Activated T-helper 2 cell treated with anti-CD3 and anti-CD28 coated beads, Interferon-gamma antibody, Interleukin-2, Interleukin-4, amounts not matched to agents 10 μg/mL and 5 μg/mL and 100 μg/mL, durations not matched to agents 14 hours and 24 hours and 36 hours (primary cell): ENCODE measurements around the gene TFIP11. TPM values are rescaled to one million over a fixed set of nuclear protein-coding genes. Genes with fewer than 3 reads are reported as not detected.
"Not testable (repeated sequence)": the region's sequence is repeated elsewhere in the genome, so short reads cannot be mapped to it uniquely, and the experiment has no call there.

Experiments used
- DNase-seq: peaks from one replicate; pipeline ENCODE4 v3.0.0; 2021; ENCODE audit warnings: low spot score
- H3K27ac Mint-ChIP-seq: one replicate; pipeline ENCODE4 v1.8.0; 2021; ENCODE audit warnings: mixed read lengths
- H3K27me3 Mint-ChIP-seq: one replicate; pipeline ENCODE4 v1.8.0; 2021; ENCODE audit warnings: low read depth, mixed read lengths
- H3K36me3 Mint-ChIP-seq: one replicate; pipeline ENCODE4 v1.8.0; 2021; ENCODE audit warnings: low read depth, mixed read lengths
- H3K4me1 Mint-ChIP-seq: one replicate; pipeline ENCODE4 v1.8.0; 2021; ENCODE audit warnings: low read depth, mixed read lengths
- H3K4me3 Mint-ChIP-seq: one replicate; pipeline ENCODE4 v1.8.0; 2021; ENCODE audit warnings: low read depth, mild to moderate bottlenecking, moderate library complexity, mixed read lengths
- H3K9me3 Mint-ChIP-seq: one replicate; pipeline ENCODE4 v1.8.0; 2021; ENCODE audit warnings: mixed read lengths
- intact Hi-C: fragments of 100-400 bp; cut with micrococcal nuclease; formaldehyde crosslinking; loops from one replicate; pipeline ENCODE4 v1.15.1; 2023
- total RNA-seq: library from RNA; stranded (reverse); gene quantifications from 2 replicates; pipeline ENCODE4 v1.2.3, GENCODE V29; 2022

Gene TFIP11
- total RNA-seq, 1 donor from 2014 or later: 49.7 TPM

GRCh38 chr22:26535603-26535908, 23.3 kb upstream of the TFIP11 start:
- Mint-ChIP-seq H3K27me3 (no peaks in the 10 kb centered on the region), H3K9me3 (no peaks in the 10 kb centered on the region), H3K4me3 (no peak overlapping the region), H3K4me1 (peaks cover 10% of the 10 kb centered on the region), H3K36me3 (peaks cover 28% of the 10 kb centered on the region), H3K27ac (no peak overlapping the region)
- DNase-seq: no peak
- intact Hi-C loops: no loop called here

- no peak for DNase-seq
- intact Hi-C loops: no loop called here
- Mint-ChIP-seq H3K36me3 (peaks cover 25% of the 10 kb centered on the region), H3K27ac (peak overlapping the region; percentile 17), H3K9me3 (no peaks in the 10 kb centered on the region), H3K27me3 (no peaks in the 10 kb centered on the region), H3K4me3 (no peak overlapping the region), H3K4me1 (peaks cover 10% of the 10 kb centered on the region)
These were observed 22.8 kb upstream of the TFIP11 start for GRCh38 chr22:26534874-26535602.

GRCh38 chr22:26534171-26534855, 22.0 kb upstream of the TFIP11 start:
- H3K36me3 Mint-ChIP-seq: peaks cover 25% of the 10 kb centered on the region
- intact Hi-C loops: no loop called here

GRCh38 chr22:26529345-26529744, 17.1 kb upstream of the TFIP11 start:
- intact Hi-C loops: no loop called here
- no peak overlapping the region for H3K4me3 Mint-ChIP-seq
- peaks cover 6% of the 10 kb centered on the region for H3K4me1 Mint-ChIP-seq
- no peaks in the 10 kb centered on the region for H3K9me3 Mint-ChIP-seq
- no peaks in the 10 kb centered on the region for H3K27me3 Mint-ChIP-seq
- no peak for DNase-seq
- H3K27ac Mint-ChIP-seq: no peak overlapping the region
- H3K36me3 Mint-ChIP-seq: peaks cover 23% of the 10 kb centered on the region

More at GRCh38 chr22:26534171-26534855, 22.0 kb upstream of the TFIP11 start:
- H3K4me3 Mint-ChIP-seq: no peak overlapping the region
- H3K27ac Mint-ChIP-seq: no peak overlapping the region
- H3K4me1 Mint-ChIP-seq: peaks cover 10% of the 10 kb centered on the region
- no peaks in the 10 kb centered on the region for H3K27me3 Mint-ChIP-seq
- no peak for DNase-seq
- no peaks in the 10 kb centered on the region for H3K9me3 Mint-ChIP-seq

GRCh38 chr22:26528518-26528917, 16.2 kb upstream of the TFIP11 start:
- intact Hi-C loops, H3K9me3 Mint-ChIP-seq, H3K4me1 Mint-ChIP-seq, H3K27me3 Mint-ChIP-seq, H3K27ac Mint-ChIP-seq, H3K4me3 Mint-ChIP-seq, DNase-seq: not testable (repeated sequence)
- peaks cover 23% of the 10 kb centered on the region for H3K36me3 Mint-ChIP-seq

- H3K36me3 Mint-ChIP-seq: peaks cover 23% of the 10 kb centered on the region
- no peaks in the 10 kb centered on the region for H3K9me3 Mint-ChIP-seq
- H3K27ac Mint-ChIP-seq: no peak overlapping the region
- peaks cover 6% of the 10 kb centered on the region for H3K4me1 Mint-ChIP-seq
- no peak for DNase-seq
- no peak overlapping the region for H3K4me3 Mint-ChIP-seq
- intact Hi-C loops: no loop called here
- no peaks in the 10 kb centered on the region for H3K27me3 Mint-ChIP-seq
These were observed 15.5 kb upstream of the TFIP11 start for GRCh38 chr22:26527574-26528465.

- intact Hi-C loops: no loop called here
- H3K27ac Mint-ChIP-seq: no peak overlapping the region
These were observed 14.9 kb upstream of the TFIP11 start for GRCh38 chr22:26527167-26527566.

GRCh38 chr22:26525946-26526564, 13.8 kb upstream of the TFIP11 start:
- intact Hi-C loops: no loop called here
- no peaks in the 10 kb centered on the region for H3K27me3 Mint-ChIP-seq
- DNase-seq: no peak
- no peaks in the 10 kb centered on the region for H3K9me3 Mint-ChIP-seq
- H3K4me3 Mint-ChIP-seq: no peak overlapping the region
- H3K4me1 Mint-ChIP-seq: no peaks in the 10 kb centered on the region
- peaks cover 8% of the 10 kb centered on the region for H3K36me3 Mint-ChIP-seq
- no peak overlapping the region for H3K27ac Mint-ChIP-seq

More at GRCh38 chr22:26527167-26527566, 14.9 kb upstream of the TFIP11 start:
- Mint-ChIP-seq H3K4me1 (no peaks in the 10 kb centered on the region), H3K9me3 (no peaks in the 10 kb centered on the region), H3K4me3 (no peak overlapping the region), H3K36me3 (peaks cover 17% of the 10 kb centered on the region), H3K27me3 (no peaks in the 10 kb centered on the region)
- no peak for DNase-seq

GRCh38 chr22:26524870-26525269, 12.6 kb upstream of the TFIP11 start:
- no peak for DNase-seq
- Mint-ChIP-seq H3K36me3 (peaks cover 7% of the 10 kb centered on the region), H3K27me3 (no peaks in the 10 kb centered on the region), H3K4me3 (no peak overlapping the region), H3K27ac (no peak overlapping the region), H3K4me1 (no peaks in the 10 kb centered on the region), H3K9me3 (no peaks in the 10 kb centered on the region)
- intact Hi-C loops: no loop called here

- H3K4me3 Mint-ChIP-seq: no peak overlapping the region
- no peak for DNase-seq
- peaks cover 4% of the 10 kb centered on the region for H3K36me3 Mint-ChIP-seq
- intact Hi-C loops: no loop called here
- no peak overlapping the region for H3K27ac Mint-ChIP-seq
- H3K4me1 Mint-ChIP-seq: no peaks in the 10 kb centered on the region
- no peaks in the 10 kb centered on the region for H3K27me3 Mint-ChIP-seq
- no peaks in the 10 kb centered on the region for H3K9me3 Mint-ChIP-seq
These were observed 10.3 kb upstream of the TFIP11 start for GRCh38 chr22:26522592-26522991.

- Mint-ChIP-seq H3K4me3 (no peak overlapping the region), H3K27me3 (no peaks in the 10 kb centered on the region), H3K9me3 (no peaks in the 10 kb centered on the region), H3K36me3 (peaks cover 3% of the 10 kb centered on the region), H3K4me1 (no peaks in the 10 kb centered on the region), H3K27ac (no peak overlapping the region)
- intact Hi-C loops: no loop called here
- DNase-seq: no peak
These were observed 9.7 kb upstream of the TFIP11 start for GRCh38 chr22:26522012-26522411.

- Mint-ChIP-seq H3K27me3 (no peaks in the 10 kb centered on the region), H3K9me3 (no peaks in the 10 kb centered on the region), H3K4me3 (no peak overlapping the region), H3K36me3 (peaks cover 2% of the 10 kb centered on the region), H3K4me1 (peaks cover 15% of the 10 kb centered on the region), H3K27ac (no peak overlapping the region)
- DNase-seq: no peak
- intact Hi-C loops: no loop called here
These were observed 5.2 kb upstream of the TFIP11 start for GRCh38 chr22:26517429-26517828.
